CD4-positive, alpha-beta T cell (primary cell): ENCODE results near the gene MVB12A. TPM values are rescaled to one million over a fixed set of nuclear protein-coding genes. Genes with fewer than 3 reads are reported as not detected.

Experiments
- ATAC-seq: fragments of 200-7000 bp; cut with Tn5 transposase; one replicate; pipeline ENCODE4 v1.10.0; 2022; ENCODE audit warnings: mild to moderate bottlenecking; ENCODE audit not compliant: poor library complexity
- CTCF ChIA-PET: fragments of 350-600 bp; sonication (Branson Sonifier 250); formaldehyde crosslinking; loops from one replicate; lab custom pipeline; 2021; ENCODE audit warnings: antibody characterized with exemption, inconsistent platforms; lab: Charles Lee
- POLR2A ChIA-PET: fragments of 350-600 bp; sonication (Branson Sonifier 250); formaldehyde crosslinking; loops from one replicate; lab custom pipeline; 2021; ENCODE audit warnings: antibody characterized with exemption, inconsistent platforms; lab: Charles Lee
- DNase-seq, 14 experiments: peaks; one replicate each; pipeline ENCODE4 v3.0.0-alpha.2; 2013 to 2020; ENCODE audit warnings: mixed read lengths in 2 of 14
- H3K27ac ChIP-seq, 2 donors: one replicate each; pipeline versions ENCODE4 v1.5.1 to v1.7.0; 2013; ENCODE audit warnings: low read length in 2 of 2, low read depth in 1 of 2, mild to moderate bottlenecking in 1 of 2
- H3K27me3 ChIP-seq, 2 experiments: 1 replicate in 1 of 2; 2 replicates in 1 of 2; pipeline versions ENCODE4 v1.6.1 to v1.7.0; 2013; ENCODE audit warnings: low read length in 2 of 2, control low read depth in 1 of 2, mild to moderate bottlenecking in 1 of 2, moderate library complexity in 1 of 2; ENCODE audit not compliant: insufficient read depth in 2 of 2, control insufficient read depth in 1 of 2
- H3K36me3 ChIP-seq: one replicate; pipeline ENCODE4 v1.6.1; 2013; ENCODE audit warnings: low read length, control low read depth; ENCODE audit not compliant: insufficient read depth
- H3K4me1 ChIP-seq: one replicate; pipeline ENCODE4 v1.6.1; 2013; ENCODE audit warnings: low read length, control low read depth; ENCODE audit not compliant: insufficient read depth
- H3K4me3 ChIP-seq: one replicate; pipeline ENCODE4 v1.5.1; 2013; ENCODE audit warnings: mild to moderate bottlenecking, low read length, moderate library complexity
- H3K9me3 ChIP-seq, 2 experiments: 1 replicate in 1 of 2; 2 replicates in 1 of 2; pipeline versions ENCODE4 v1.6.1 to v1.7.0; 2013; ENCODE audit warnings: low read length in 2 of 2, mild to moderate bottlenecking in 2 of 2, control low read depth in 1 of 2, moderate library complexity in 1 of 2; ENCODE audit not compliant: control insufficient read depth in 1 of 2, insufficient read depth in 1 of 2
- H3K27ac Mint-ChIP-seq: one replicate; pipeline ENCODE4 v1.8.0; 2020; ENCODE audit warnings: mixed read lengths
- H3K27me3 Mint-ChIP-seq: one replicate; pipeline ENCODE4 v1.8.0; 2021; ENCODE audit warnings: mixed read lengths
- H3K36me3 Mint-ChIP-seq: one replicate; pipeline ENCODE4 v1.8.0; 2021; ENCODE audit warnings: low read depth, mixed read lengths
- H3K4me1 Mint-ChIP-seq: one replicate; pipeline ENCODE4 v1.8.0; 2021; ENCODE audit warnings: low read depth, mixed read lengths
- H3K4me3 Mint-ChIP-seq: one replicate; pipeline ENCODE4 v1.8.0; 2020; ENCODE audit warnings: mild to moderate bottlenecking, mixed read lengths
- H3K9me3 Mint-ChIP-seq: one replicate; pipeline ENCODE4 v1.8.0; 2020; ENCODE audit warnings: mixed read lengths
- CTCF ChIP-seq: fragments of 200-600 bp; IDR thresholded peaks from one replicate; pipeline ENCODE4 v1.8.0; 2022; ENCODE audit warnings: antibody characterized with exemption, mild to moderate bottlenecking
- intact Hi-C, 2 experiments: fragments of 100-400 bp; cut with DNase I in 1 of 2; cut with micrococcal nuclease in 1 of 2; formaldehyde crosslinking; loops; one replicate each; pipeline versions ENCODE4 v1.15.1 to v1.9.0; 2023 to 2025; cut with DNase I, micrococcal nuclease
- total RNA-seq, 174 experiments: library from RNA in 2 of 174; stranded (reverse) in 2 of 174; gene quantifications; one replicate each; pipeline ENCODE4 v1.2.3 and lab custom pipeline; 2021 to 2026

The MVB12A gene
- total RNA-seq, 2 experiments from 2014 or later = 9.8 to 10.7 TPM

GRCh38 chr19:17468302-17469091 lies 48.6 kb downstream of the MVB12A start:
- intact Hi-C loops = loop anchor here (1.0 to 5.0 kb wide), 7 partner anchors 43 to 394 kb away; partner anchors contain the start of genes BABAM1 (in 1 of the 2), CCDC194 (in 1 of the 2), HAUS8 (in 1 of the 2) and MVB12A (in 1 of the 2)
- ChIA-PET CTCF (no interaction called here), POLR2A (interaction anchor here (0.7 to 1.0 kb wide), 2 partner anchors 105 to 391 kb away, joined by 3 to 6 read pairs; partner anchors contain the start of gene RPL18A)
- no peak for DNase-seq
- Mint-ChIP-seq H3K27ac (peak overlapping the region; percentile 34), H3K9me3 (no peaks in the 10 kb centered on the region), H3K4me1 (peaks cover 24% of the 10 kb centered on the region), H3K27me3 (peaks cover 3% of the 10 kb centered on the region), H3K4me3 (peak overlapping the region; percentile 87), H3K36me3 (peaks cover 4% of the 10 kb centered on the region)
- H3K4me3 ChIP-seq = peak overlapping the region; percentile 88
- no peak for TF ChIP-seq CTCF
- H3K27me3 ChIP-seq = no peaks in the 10 kb centered on the region
- ATAC-seq = no peak
- H3K9me3 ChIP-seq = no peaks in the 10 kb centered on the region
- H3K27ac ChIP-seq = peak overlapping the region; percentile 13 to 68
- H3K36me3 ChIP-seq = no peaks in the 10 kb centered on the region
- H3K4me1 ChIP-seq = peaks cover 36% of the 10 kb centered on the region

- ChIA-PET CTCF (no interaction called here), POLR2A (interaction anchor here (1.0 kb wide), 1 partner anchor 390 kb away, joined by 6 read pairs; the partner anchor contains the start of gene RPL18A)
- TF ChIP-seq CTCF = no peak
- peaks cover 3% of the 10 kb centered on the region for H3K27me3 Mint-ChIP-seq
- no peaks in the 10 kb centered on the region for H3K9me3 Mint-ChIP-seq
- Histone ChIP-seq H3K4me3 (peak overlapping the region; percentile 88), H3K4me1 (peaks cover 36% of the 10 kb centered on the region), H3K27me3 (no peaks in the 10 kb centered on the region), H3K9me3 (no peaks in the 10 kb centered on the region), H3K27ac (peak overlapping the region; percentile 35 to 68), H3K36me3 (no peaks in the 10 kb centered on the region)
- peak overlapping the region; percentile 34 for H3K27ac Mint-ChIP-seq
- no peak for ATAC-seq
- peaks cover 4% of the 10 kb centered on the region for H3K36me3 Mint-ChIP-seq
- H3K4me1 Mint-ChIP-seq = peaks cover 24% of the 10 kb centered on the region
- H3K4me3 Mint-ChIP-seq = peak overlapping the region; percentile 87
- DNase-seq = peak in 4 of 14 experiments; percentile 12 to 37 (median 20)
- intact Hi-C loops = loop anchor here (1.0 to 5.0 kb wide), 7 partner anchors 42 to 394 kb away; partner anchors contain the start of genes BABAM1 (in 1 of the 2), CCDC194 (in 1 of the 2), HAUS8 (in 1 of the 2) and MVB12A (in 1 of the 2)
Observed at GRCh38 chr19:17469092-17469480, 49.2 kb downstream of the MVB12A start.

GRCh38 chr19:17469481-17470067 lies 49.7 kb downstream of the MVB12A start:
- peak; percentile 88 for ATAC-seq
- Mint-ChIP-seq H3K27ac (peak overlapping the region; percentile 34), H3K36me3 (peaks cover 4% of the 10 kb centered on the region), H3K4me1 (peaks cover 24% of the 10 kb centered on the region), H3K27me3 (peaks cover 3% of the 10 kb centered on the region), H3K9me3 (no peaks in the 10 kb centered on the region), H3K4me3 (peak overlapping the region; percentile 87)
- CTCF ChIA-PET = no interaction called here
- Histone ChIP-seq H3K4me1 (peaks cover 36% of the 10 kb centered on the region), H3K9me3 (no peaks in the 10 kb centered on the region), H3K27ac (peak overlapping the region; percentile 57 to 75), H3K27me3 (no peaks in the 10 kb centered on the region), H3K36me3 (no peaks in the 10 kb centered on the region), H3K4me3 (peak overlapping the region; percentile 88)
- POLR2A ChIA-PET = interaction anchor here (1.0 to 2.1 kb wide), 4 partner anchors 26 to 390 kb away, joined by 3 to 14 read pairs (median 6); partner anchors contain the start of genes MVB12A, PGLS and RPL18A
- intact Hi-C loops = loop anchor here (1.0 to 5.0 kb wide), 8 partner anchors 42 to 395 kb away; partner anchors contain the start of genes BABAM1 (in 1 of the 2), CCDC194 (in 1 of the 2), HAUS8 (in 1 of the 2) and MVB12A (in 1 of the 2)
- TF ChIP-seq CTCF = no peak
- DNase-seq = peak; percentile 87 to 98 (median 94)
